Trophoblast cell (in vitro differentiated cells and primary cell): Measurements from ENCODE around the gene ABITRAM.

Experiments
- DNase-seq, 2 donors: peaks; one replicate each; pipeline ENCODE4 v3.0.0-alpha.2; 2016
- H2AFZ ChIP-seq: 2 replicates; pipeline ENCODE4 v1.6.1; 2013; ENCODE audit warnings: low read length, moderate library complexity, mild to moderate bottlenecking; ENCODE audit not compliant: insufficient read depth, poor library complexity
- H2AK5ac ChIP-seq: 2 replicates; pipeline ENCODE4 v1.6.1; 2013; ENCODE audit warnings: mild to moderate bottlenecking, low read length
- H2BK120ac ChIP-seq: 2 replicates; pipeline ENCODE4 v1.6.1; 2013; ENCODE audit warnings: low read length, mild to moderate bottlenecking, moderate library complexity; ENCODE audit not compliant: insufficient read depth, poor library complexity
- H2BK12ac ChIP-seq: 2 replicates; pipeline ENCODE4 v1.6.1; 2013; ENCODE audit warnings: mild to moderate bottlenecking, low read length, moderate library complexity
- H2BK5ac ChIP-seq: 2 replicates; pipeline ENCODE4 v1.6.1; 2013; ENCODE audit warnings: low read length, low read depth, moderate library complexity, mild to moderate bottlenecking; ENCODE audit not compliant: poor library complexity
- H3K14ac ChIP-seq: 2 replicates; pipeline ENCODE4 v1.6.1; 2013; ENCODE audit warnings: mild to moderate bottlenecking, low read length
- H3K18ac ChIP-seq: 2 replicates; pipeline ENCODE4 v1.6.1; 2013; ENCODE audit warnings: mild to moderate bottlenecking, low read length
- H3K23ac ChIP-seq: 2 replicates; pipeline ENCODE4 v1.6.1; 2013; ENCODE audit warnings: low read length
- H3K27ac ChIP-seq: 2 replicates; pipeline ENCODE4 v1.5.1; 2013; ENCODE audit warnings: low read depth, mild to moderate bottlenecking, inconsistent platforms, low read length, moderate library complexity
- H3K27me3 ChIP-seq: 2 replicates; pipeline ENCODE4 v1.6.1; 2013; ENCODE audit warnings: inconsistent platforms, mild to moderate bottlenecking, low read length, moderate library complexity; ENCODE audit not compliant: insufficient read depth
- H3K36me3 ChIP-seq, 2 experiments: 1 replicate in 1 of 2; 2 replicates in 1 of 2; pipeline ENCODE4 v1.6.1; 2013; ENCODE audit warnings: low read length in 2 of 2, mild to moderate bottlenecking in 2 of 2, moderate library complexity in 1 of 2; ENCODE audit not compliant: insufficient read depth in 2 of 2, control insufficient read depth in 1 of 2
- H3K4ac ChIP-seq: 2 replicates; pipeline ENCODE4 v1.6.1; 2013; ENCODE audit warnings: low read depth, mild to moderate bottlenecking, low read length, moderate library complexity
- H3K4me1 ChIP-seq, 2 experiments: 1 replicate in 1 of 2; 2 replicates in 1 of 2; pipeline ENCODE4 v1.6.1; 2013; ENCODE audit warnings: low read length in 2 of 2, mild to moderate bottlenecking in 2 of 2, moderate library complexity in 1 of 2; ENCODE audit not compliant: insufficient read depth in 2 of 2, control insufficient read depth in 1 of 2
- H3K4me2 ChIP-seq: 2 replicates; pipeline ENCODE4 v1.6.1; 2013; ENCODE audit warnings: inconsistent platforms, mild to moderate bottlenecking, low read length, moderate library complexity
- H3K4me3 ChIP-seq: 2 replicates; pipeline ENCODE4 v1.5.1; 2013; ENCODE audit warnings: mild to moderate bottlenecking, low read depth, low read length, inconsistent platforms
- H3K79me1 ChIP-seq: one replicate; pipeline ENCODE4 v1.6.1; 2013; ENCODE audit warnings: low read length
- H3K79me2 ChIP-seq: 2 replicates; pipeline ENCODE4 v1.6.1; 2013; ENCODE audit warnings: low read length, mild to moderate bottlenecking; ENCODE audit not compliant: control insufficient read depth, insufficient read depth, poor library complexity
- H3K9ac ChIP-seq: 2 replicates; pipeline ENCODE4 v1.6.1; 2013; ENCODE audit warnings: mild to moderate bottlenecking, low read length
- H3K9me3 ChIP-seq: 2 replicates; pipeline ENCODE4 v1.6.1; 2013; ENCODE audit warnings: low read depth, mild to moderate bottlenecking, control low read depth, inconsistent platforms, low read length; ENCODE audit not compliant: insufficient read depth
- H4K12ac ChIP-seq: 2 replicates; pipeline ENCODE4 v1.6.1; 2013; ENCODE audit warnings: low read depth, mild to moderate bottlenecking, low read length, moderate library complexity
- H4K8ac ChIP-seq: 2 replicates; pipeline ENCODE4 v1.6.1; 2013; ENCODE audit warnings: low read depth, mild to moderate bottlenecking, low read length, moderate library complexity
- H4K91ac ChIP-seq: one replicate; pipeline ENCODE4 v1.6.1; 2013; ENCODE audit warnings: low read depth, mild to moderate bottlenecking, low read length, moderate library complexity
- WGBS: extraction: QIAGEN DNeasy Blood & Tissue Kit; methylation state at CpG from one replicate; pipeline ENCODE4 v1.1.7; 2013; ENCODE audit warnings: missing lambda C conversion rate; ENCODE audit not compliant: insufficient read length, insufficient coverage; ENCODE audit errors: extremely low coverage; 5-methylcytosine and 5-hydroxymethylcytosine counted together

Gene ABITRAM

DNA sequence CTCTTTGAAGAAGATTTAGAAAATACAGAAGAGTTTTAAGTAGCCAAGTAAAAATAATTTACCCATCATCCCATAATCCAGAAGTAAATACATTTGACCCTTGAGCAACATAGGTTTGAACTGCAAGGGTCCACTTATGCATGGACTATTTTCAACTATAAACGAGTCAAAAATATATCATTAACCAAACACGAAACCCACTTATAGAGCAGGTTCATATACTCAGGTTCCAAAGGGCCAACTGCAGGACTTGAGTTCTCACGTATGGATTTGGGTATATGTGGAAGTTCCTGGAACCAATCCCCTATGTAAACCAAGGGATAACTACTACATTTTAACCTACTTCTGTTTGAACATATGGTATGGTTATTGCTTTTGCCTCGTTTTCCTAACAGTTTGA lies 5.8 kb downstream of the ABITRAM start:
- H3K36me3 ChIP-seq: peaks cover 0 to 2% of the 10 kb centered on the region in 2 experiments
- H2BK5ac ChIP-seq: no peak overlapping the region
- H3K4ac ChIP-seq: no peak overlapping the region
- no peaks in the 10 kb centered on the region for H3K79me2 ChIP-seq
- H3K4me3 ChIP-seq: no peak overlapping the region
- WGBS: no CpG with 5 or more reads among the region's 4 CpGs
- H2AFZ ChIP-seq: no peak overlapping the region
- H4K8ac ChIP-seq: no peak overlapping the region
- H3K9ac ChIP-seq: no peak overlapping the region
- no peaks in the 10 kb centered on the region for H3K9me3 ChIP-seq
- no peak overlapping the region for H2AK5ac ChIP-seq
- H3K27ac ChIP-seq: no peak overlapping the region
- no peak overlapping the region for H3K23ac ChIP-seq
- H3K14ac ChIP-seq: no peak overlapping the region
- H2BK120ac ChIP-seq: no peak overlapping the region
- no peak for DNase-seq
- H3K79me1 ChIP-seq: no peaks in the 10 kb centered on the region
- H4K12ac ChIP-seq: no peak overlapping the region
- no peak overlapping the region for H2BK12ac ChIP-seq
- H3K27me3 ChIP-seq: no peaks in the 10 kb centered on the region
- H4K91ac ChIP-seq: no peak overlapping the region
- no peak overlapping the region for H3K4me2 ChIP-seq
- H3K4me1 ChIP-seq: no peaks in the 10 kb centered on the region
- H3K18ac ChIP-seq: no peak overlapping the region

DNA sequence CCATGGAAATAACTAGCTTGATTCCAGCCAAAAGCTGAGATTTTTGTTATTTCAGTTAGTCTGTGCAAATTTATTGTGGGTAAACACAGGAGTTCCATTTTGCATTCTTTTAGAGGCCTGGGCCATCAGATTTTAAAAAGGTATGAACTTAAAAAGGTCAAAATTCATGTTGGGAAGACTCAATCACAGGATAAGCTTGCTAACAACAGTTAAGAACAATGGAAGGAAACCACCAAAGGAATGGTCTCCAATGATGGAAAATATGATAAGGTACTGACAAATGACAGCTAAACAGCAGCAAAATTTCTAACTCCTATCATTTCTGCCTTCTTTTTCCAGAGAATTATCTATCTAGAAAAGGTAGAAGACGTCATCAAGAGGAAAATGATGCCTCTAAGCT lies 16.0 kb downstream of the ABITRAM start:
- Histone ChIP-seq H3K9ac (no peak overlapping the region), H3K27ac (no peak overlapping the region), H3K27me3 (no peaks in the 10 kb centered on the region), H2BK12ac (no peak overlapping the region), H3K18ac (no peak overlapping the region), H2AK5ac (no peak overlapping the region), H2BK5ac (no peak overlapping the region), H4K12ac (no peak overlapping the region), H3K4me1 (no peaks in the 10 kb centered on the region), H3K9me3 (no peaks in the 10 kb centered on the region), H4K91ac (no peak overlapping the region), H4K8ac (no peak overlapping the region), H3K23ac (no peak overlapping the region), H3K4me3 (no peak overlapping the region), H2BK120ac (no peak overlapping the region), H3K4ac (no peak overlapping the region), H3K79me1 (no peaks in the 10 kb centered on the region), H3K4me2 (no peak overlapping the region), H3K36me3 (peaks cover 0 to 3% of the 10 kb centered on the region in 2 experiments), H3K14ac (no peak overlapping the region), H2AFZ (no peak overlapping the region), H3K79me2 (no peaks in the 10 kb centered on the region)
- DNase-seq: no peak
- no CpG with 5 or more reads among the region's 1 CpG for WGBS

DNA sequence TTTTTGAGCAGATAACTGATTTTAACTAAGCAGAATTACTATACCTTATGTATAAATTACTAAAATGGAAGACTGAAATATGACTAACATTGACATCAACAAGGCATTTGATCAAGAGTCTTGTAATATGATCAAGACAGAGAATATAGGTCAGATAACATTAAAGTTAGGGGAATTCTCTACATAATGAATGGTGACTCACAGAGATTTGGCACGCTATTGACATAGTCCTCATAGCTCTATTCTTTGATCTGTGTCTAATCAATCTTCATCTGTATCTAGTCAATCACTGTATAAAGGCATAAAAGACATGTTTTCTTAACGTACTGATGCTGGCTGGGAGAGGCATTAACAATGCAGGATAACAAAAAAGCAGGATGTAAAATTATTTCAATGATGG lies 17.4 kb downstream of the ABITRAM start:
- Histone ChIP-seq H3K79me2 (no peaks in the 10 kb centered on the region), H3K27ac (no peak overlapping the region), H3K14ac (no peak overlapping the region), H4K12ac (no peak overlapping the region), H3K79me1 (no peaks in the 10 kb centered on the region), H4K8ac (no peak overlapping the region), H2BK120ac (no peak overlapping the region), H3K4me2 (no peak overlapping the region), H3K4me1 (no peaks in the 10 kb centered on the region), H2AFZ (no peak overlapping the region), H3K9me3 (no peaks in the 10 kb centered on the region), H3K27me3 (no peaks in the 10 kb centered on the region), H2AK5ac (no peak overlapping the region), H3K18ac (no peak overlapping the region), H3K23ac (no peak overlapping the region), H2BK5ac (no peak overlapping the region), H3K4ac (no peak overlapping the region), H3K9ac (no peak overlapping the region), H3K36me3 (no peaks in the 10 kb centered on the region), H2BK12ac (no peak overlapping the region), H3K4me3 (no peak overlapping the region), H4K91ac (no peak overlapping the region)
- DNase-seq: peak in 1 of 2 donors; percentile 12
- no CpG with 5 or more reads among the region's 2 CpGs for WGBS

DNA sequence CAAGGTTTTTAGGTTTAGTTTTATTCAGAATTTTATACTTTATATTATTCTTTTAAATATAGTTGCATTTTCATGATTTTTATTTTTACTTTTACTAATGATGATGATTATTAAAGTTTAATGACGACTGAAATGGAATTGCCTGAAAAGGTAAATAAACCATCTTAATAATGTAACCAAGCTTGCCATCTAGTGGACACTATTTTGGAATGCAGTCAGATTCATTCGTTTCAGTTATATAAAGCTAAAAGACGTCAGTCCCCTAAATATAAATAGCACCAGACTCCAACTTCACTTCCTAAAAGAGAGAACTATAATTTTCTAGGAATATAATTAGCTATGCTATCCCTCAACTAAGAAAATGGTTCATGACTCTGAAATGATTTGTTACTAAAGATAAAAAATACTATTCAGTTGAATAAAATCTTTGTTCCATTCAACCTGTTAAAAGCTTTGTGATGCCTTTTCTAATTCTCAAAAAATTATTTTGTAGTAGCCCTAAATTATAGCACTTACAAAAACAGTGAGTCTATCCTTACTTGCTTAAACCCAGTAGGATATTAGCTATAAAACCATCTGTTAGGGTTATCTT lies 19.9 kb downstream of the ABITRAM start:
- no CpG with 5 or more reads among the region's 3 CpGs for WGBS
- no peak overlapping the region for H2BK120ac ChIP-seq
- H3K4ac ChIP-seq: no peak overlapping the region
- no peak overlapping the region for H4K91ac ChIP-seq
- no peaks in the 10 kb centered on the region for H3K9me3 ChIP-seq
- no peak overlapping the region for H4K12ac ChIP-seq
- H3K79me1 ChIP-seq: no peaks in the 10 kb centered on the region
- H4K8ac ChIP-seq: no peak overlapping the region
- H2AFZ ChIP-seq: no peak overlapping the region
- H3K36me3 ChIP-seq: no peaks in the 10 kb centered on the region
- no peaks in the 10 kb centered on the region for H3K79me2 ChIP-seq
- H3K27ac ChIP-seq: no peak overlapping the region
- H2AK5ac ChIP-seq: no peak overlapping the region
- H2BK12ac ChIP-seq: no peak overlapping the region
- no peaks in the 10 kb centered on the region for H3K4me1 ChIP-seq
- no peak overlapping the region for H3K23ac ChIP-seq
- H3K4me3 ChIP-seq: no peak overlapping the region
- H2BK5ac ChIP-seq: no peak overlapping the region
- H3K14ac ChIP-seq: no peak overlapping the region
- peak in 1 of 2 donors; percentile 69 for DNase-seq
- H3K9ac ChIP-seq: no peak overlapping the region
- no peak overlapping the region for H3K18ac ChIP-seq
- no peak overlapping the region for H3K4me2 ChIP-seq
- H3K27me3 ChIP-seq: no peaks in the 10 kb centered on the region
